HepG2 (cell line): ENCODE data around the gene CEP164. TPM values are rescaled to one million over a fixed set of nuclear protein-coding genes. Genes with fewer than 3 reads are reported as not detected.

Experiments used
- ATAC-seq: fragments of 200-7000 bp; cut with Tn5 transposase; 3 replicates; pipeline ENCODE4 v1.9.1; 2020; ENCODE audit warnings: mild to moderate bottlenecking, moderate library complexity
- BruUV-seq: library from RNA; stranded (reverse); fragments of 400-500 nt; replicated peaks from 2 replicates; lab custom pipeline; 2021; lab: Mats Ljungman, UMichigan
- CTCF ChIA-PET: fragments of 300-600 bp; formaldehyde crosslinking; extraction: SDS; loops from one replicate; lab custom pipeline; 2021; ENCODE audit warnings: low total read pairs, inconsistent platforms, low intra/inter-chr PET ratio; lab: Yijun Ruan, JAX
- POLR2A ChIA-PET: fragments of 350-600 bp; sonication (Branson Sonifier 250); formaldehyde crosslinking; loops from one replicate; lab custom pipeline; 2020; ENCODE audit warnings: antibody characterized with exemption, inconsistent platforms; lab: Yijun Ruan, JAX
- DNase-seq: peaks from one replicate; pipeline ENCODE4 v3.0.0-alpha.2; 2015; ENCODE audit warnings: low spot score
- FAIRE-seq: peaks from 3 replicates; lab custom pipeline; 2011; peaks lifted over from hg19 to GRCh38; lab: Jason Lieb, UNC
- H2AFZ ChIP-seq: one replicate; pipeline ENCODE4 v1.6.1; 2011; ENCODE audit warnings: low read length, inconsistent platforms
- H3K27ac ChIP-seq: fragments of 300-600 bp; 3 replicates; pipeline ENCODE4 v1.8.0; 2011; ENCODE audit warnings: mixed run types, mild to moderate bottlenecking, mixed read lengths, low read length, inconsistent platforms; ENCODE audit not compliant: insufficient read depth; ENCODE audit errors: extremely low read length
- H3K27me3 ChIP-seq, 2 experiments: fragments of 200-600 bp in 1 of 2; 2 replicates in 1 of 2; 3 replicates in 1 of 2; pipeline versions ENCODE4 v1.6.0 to v1.8.0; 2011; ENCODE audit warnings: low read length in 2 of 2, mild to moderate bottlenecking in 2 of 2, moderate library complexity in 2 of 2, inconsistent platforms in 1 of 2; ENCODE audit not compliant: insufficient read depth in 2 of 2, control insufficient read depth in 1 of 2
- H3K36me3 ChIP-seq, 2 experiments: fragments of 200-600 bp in 1 of 2; replicated peaks in 1 of 2; 2 replicates in 1 of 2; 3 replicates in 1 of 2; pipeline versions ENCODE4 v1.5.1 to v1.8.0; 2011; ENCODE audit warnings: low read length in 2 of 2, inconsistent platforms in 1 of 2; ENCODE audit not compliant: insufficient read depth in 2 of 2, control insufficient read depth in 1 of 2
- H3K4me1 ChIP-seq: 2 replicates; pipeline ENCODE4 v1.5.1; 2012; ENCODE audit warnings: low read length, inconsistent platforms; ENCODE audit not compliant: insufficient read depth
- H3K4me2 ChIP-seq: 2 replicates; pipeline ENCODE4 v1.6.0; 2011; ENCODE audit warnings: low read depth, low read length, inconsistent platforms
- H3K4me3 ChIP-seq, 3 experiments: fragments of 200-600 bp in 1 of 3; sonication (generic), shearing (Covaris generic) in 1 of 3; replicated peaks in 1 of 3; 2 replicates each; pipeline ENCODE4 v1.5.1; 2011 to 2016; ENCODE audit warnings: low read length in 3 of 3, inconsistent platforms in 2 of 3, low read depth in 2 of 3, mild to moderate bottlenecking in 2 of 3, control low read depth in 1 of 3, mixed read lengths in 1 of 3; ENCODE audit not compliant: insufficient read depth in 1 of 3
- H3K79me2 ChIP-seq: one replicate; pipeline ENCODE4 v1.6.1; 2011; ENCODE audit warnings: low read length, inconsistent platforms; ENCODE audit not compliant: insufficient read depth
- H3K9ac ChIP-seq: 2 replicates; pipeline ENCODE4 v1.6.0; 2011; ENCODE audit warnings: mild to moderate bottlenecking, low read depth, low read length, inconsistent platforms; ENCODE audit not compliant: insufficient read depth
- H3K9me3 ChIP-seq: 2 replicates; pipeline ENCODE4 v1.5.1; 2012; ENCODE audit warnings: mild to moderate bottlenecking, low read length
- H4K20me1 ChIP-seq: 2 replicates; pipeline ENCODE4 v1.6.0; 2011; ENCODE audit warnings: inconsistent platforms, mild to moderate bottlenecking, low read length, moderate library complexity; ENCODE audit not compliant: insufficient read depth
- HOXD1 ChIP-seq: sonication (generic); formaldehyde crosslinking; IDR thresholded peaks from 2 replicates; pipeline ENCODE4 v1.5.0; 2020; ENCODE audit warnings: missing genetic modification reagents
- KLF13 ChIP-seq: sonication (generic); formaldehyde crosslinking; IDR thresholded peaks from 2 replicates; pipeline ENCODE4 v1.4.0; 2020; ENCODE audit warnings: mild to moderate bottlenecking, missing genetic modification reagents
- RBM22 ChIP-seq: fragments of 200-400 bp; formaldehyde crosslinking; optimal IDR thresholded peaks from 2 replicates; pipeline ENCODE3; 2017; ENCODE audit warnings: mild to moderate bottlenecking, low read length, moderate library complexity
- RFX1 ChIP-seq: fragments of 450-650 bp; IDR thresholded peaks from 2 replicates; pipeline ENCODE4 v1.6.1; 2017
- TP53 ChIP-seq: sonication (generic); formaldehyde crosslinking; conservative IDR thresholded peaks from 2 replicates; pipeline ENCODE4 v1.4.0; 2020; ENCODE audit warnings: missing genetic modification reagents
- YY1 ChIP-seq: IDR thresholded peaks from 2 replicates; pipeline ENCODE4 v1.6.1; 2011; ENCODE audit warnings: low read length, low read depth, moderate library complexity, mild to moderate bottlenecking; ENCODE audit not compliant: insufficient read depth, insufficient replicate concordance
- ZBTB37 ChIP-seq: sonication (generic); formaldehyde crosslinking; IDR thresholded peaks from 2 replicates; pipeline ENCODE4 v1.4.0; 2020; ENCODE audit warnings: mild to moderate bottlenecking, missing genetic modification reagents
- ZFP82 ChIP-seq: sonication (generic); formaldehyde crosslinking; IDR thresholded peaks from 2 replicates; pipeline ENCODE4 v1.5.1; 2020; ENCODE audit warnings: mild to moderate bottlenecking, missing genetic modification reagents, borderline replicate concordance
- WGBS: methylation state at CpG from one replicate; pipeline ENCODE4 v1.1.6; 2017; ENCODE audit warnings: low lambda C conversion rate; 5-methylcytosine and 5-hydroxymethylcytosine counted together
- in situ Hi-C: cut with HindIII; loops from 2 replicates; pipeline ENCODE4 v1.10.0; 2017; ENCODE audit warnings: low pct_unique_long_range_greater_than_20kb; ENCODE audit not compliant: extremely low pct_ligation_motif_present
- intact Hi-C: fragments of 100-400 bp; cut with micrococcal nuclease; formaldehyde crosslinking; loops from one replicate; pipeline ENCODE4 v1.10.0; 2022; ENCODE audit not compliant: unreplicated experiment
- polyA plus RNA-seq, 8 experiments: library from polyadenylated mRNA; depleted of rRNA in 3 of 8; stranded (reverse) in 7 of 8; unstranded in 1 of 8; fragments of >200 nt; fragmentation: Illumina TruSeq in 4 of 8; extraction: Trizol in 4 of 8; gene quantifications; 2 replicates each; pipeline versions ENCODE4 v1.2.1 to v1.2.3, GENCODE V29; 2011 to 2016; ENCODE audit warnings: low read depth in 4 of 8, missing spikeins in 1 of 8, mixed read lengths in 1 of 8; ENCODE audit not compliant: insufficient read depth in 1 of 8
- total RNA-seq, 5 experiments: library from RNA; depleted of rRNA; stranded (reverse); fragments of >200 nt; fragmentation: Illumina TruSeq; extraction: Trizol; gene quantifications; 2 replicates each; pipeline ENCODE4 v1.2.3, GENCODE V29; 2016; ENCODE audit warnings: low read depth in 1 of 5

The CEP164 gene
- total and polyA plus RNA-seq, 2 of the 13 experiments (the other 11 are each of a cell fraction or from before 2014, with no cell fraction given), result 11.4 to 15.2 TPM

- in situ Hi-C loops, result no loop called here
- no peak overlapping the region for H3K9ac ChIP-seq
- 94% methylated on average over 4 of the region's 4 CpGs for WGBS
- H3K79me2 ChIP-seq, result no peaks in the 10 kb centered on the region
- no peaks in the 10 kb centered on the region for H3K4me1 ChIP-seq
- H3K27ac ChIP-seq, result no peak overlapping the region
- intact Hi-C loops, result no loop called here
- no peak overlapping the region for H3K4me2 ChIP-seq
- H4K20me1 ChIP-seq, result no peaks in the 10 kb centered on the region
- no peaks in the 10 kb centered on the region for H3K27me3 ChIP-seq
- H3K4me3 ChIP-seq, result no peak overlapping the region
- no peak for DNase-seq
- FAIRE-seq, result no peak
- no TSS peak for BruUV-seq
- ChIA-PET CTCF (no interaction called here), POLR2A (no interaction called here)
- H2AFZ ChIP-seq, result no peak overlapping the region
- no peak for ATAC-seq
- TF ChIP-seq HOXD1 (no peak), KLF13 (CRISPR knock-in tag) (no peak), ZFP82 (CRISPR knock-in tag) (no peak), RBM22 (no peak), RFX1 (no peak), ZBTB37 (no peak), YY1 (no peak), TP53 (CRISPR knock-in tag) (no peak)
- peaks cover 12 to 28% of the 10 kb centered on the region in 2 experiments for H3K36me3 ChIP-seq
- no peaks in the 10 kb centered on the region for H3K9me3 ChIP-seq
These were observed 26.9 kb downstream of the CEP164 start for GRCh38 chr11:117354550-117354949.
